CD14-positive monocyte (primary cell): ENCODE measurements around the gene ZNF467. TPM values are rescaled to one million over a fixed set of nuclear protein-coding genes. Genes with fewer than 3 reads are reported as not detected.

Source experiments
- DNase-seq, 3 donors: peaks; one replicate each; pipeline ENCODE4 v3.0.0-alpha.2; 2011 to 2022
- H2AFZ ChIP-seq: 2 replicates; pipeline ENCODE4 v1.6.0; 2012; ENCODE audit warnings: mild to moderate bottlenecking, low read depth, low read length, inconsistent platforms; ENCODE audit not compliant: insufficient read depth, poor library complexity, severe bottlenecking
- H3K27ac ChIP-seq, 2 donors: 1 replicate in 1 of 2; 2 replicates in 1 of 2; pipeline ENCODE4 v1.5.1; 2012 to 2013; ENCODE audit warnings: low read length in 2 of 2, control low read depth in 1 of 2, inconsistent platforms in 1 of 2, low read depth in 1 of 2, mild to moderate bottlenecking in 1 of 2
- H3K27me3 ChIP-seq, 2 donors: one replicate each; pipeline versions ENCODE4 v1.6.0 to v1.6.1; 2011 to 2013; ENCODE audit warnings: low read length in 2 of 2; ENCODE audit not compliant: control insufficient read depth in 2 of 2, insufficient read depth in 2 of 2
- H3K36me3 ChIP-seq, 2 donors: replicated peaks in 1 of 2; 1 replicate in 1 of 2; 2 replicates in 1 of 2; pipeline versions ENCODE4 v1.5.1 to v1.6.1; 2012 to 2013; ENCODE audit warnings: low read length in 2 of 2, control low read depth in 1 of 2, inconsistent platforms in 1 of 2, mild to moderate bottlenecking in 1 of 2; ENCODE audit not compliant: insufficient read depth in 2 of 2, control insufficient read depth in 1 of 2
- H3K4me1 ChIP-seq, 2 donors: 1 replicate in 1 of 2; 2 replicates in 1 of 2; pipeline versions ENCODE4 v1.5.1 to v1.6.1; 2012 to 2013; ENCODE audit warnings: low read length in 2 of 2, control low read depth in 1 of 2, inconsistent platforms in 1 of 2, mild to moderate bottlenecking in 1 of 2, moderate library complexity in 1 of 2; ENCODE audit not compliant: insufficient read depth in 2 of 2, control insufficient read depth in 1 of 2
- H3K4me2 ChIP-seq: replicated peaks from 2 replicates; pipeline ENCODE3; 2012; ENCODE audit warnings: low read length, moderate library complexity, mild to moderate bottlenecking; ENCODE audit not compliant: poor library complexity, severe bottlenecking; ENCODE audit errors: extremely low read depth
- H3K4me3 ChIP-seq, 3 experiments: fragments of 200-600 bp in 1 of 3; sonication (generic) in 1 of 3; replicated peaks in 1 of 3; 1 replicate in 2 of 3; 2 replicates in 1 of 3; pipeline ENCODE4 v1.5.1; 2011 to 2013; ENCODE audit warnings: low read length in 3 of 3, mild to moderate bottlenecking in 3 of 3, control low read depth in 2 of 3, low read depth in 2 of 3, inconsistent platforms in 1 of 3, moderate library complexity in 1 of 3
- H3K79me2 ChIP-seq: 2 replicates; pipeline ENCODE4 v1.6.0; 2012; ENCODE audit warnings: mild to moderate bottlenecking, control low read depth, inconsistent platforms, low read length, moderate library complexity; ENCODE audit not compliant: insufficient read depth
- H3K9ac ChIP-seq: 2 replicates; pipeline ENCODE4 v1.6.0; 2017; ENCODE audit warnings: low read length, mild to moderate bottlenecking; ENCODE audit not compliant: insufficient read depth, poor library complexity, severe bottlenecking
- H3K9me3 ChIP-seq, 2 donors: replicated peaks in 1 of 2; 1 replicate in 1 of 2; 2 replicates in 1 of 2; pipeline versions ENCODE4 v1.5.1 to v1.6.1; 2012 to 2013; ENCODE audit warnings: low read length in 2 of 2, control low read depth in 1 of 2; ENCODE audit not compliant: control insufficient read depth in 1 of 2, insufficient read depth in 1 of 2
- H4K20me1 ChIP-seq: 2 replicates; pipeline ENCODE4 v1.6.0; 2012; ENCODE audit warnings: mild to moderate bottlenecking, low read length, control low read depth, moderate library complexity; ENCODE audit not compliant: insufficient read depth
- H3K27ac Mint-ChIP-seq, 7 donors: one replicate each; pipeline ENCODE4 v1.8.0; 2020; ENCODE audit warnings: mild to moderate bottlenecking in 7 of 7, mixed read lengths in 7 of 7, moderate library complexity in 6 of 7, inconsistent platforms in 2 of 7
- H3K27me3 Mint-ChIP-seq, 3 donors: one replicate each; pipeline ENCODE4 v1.8.0; 2021 to 2022; ENCODE audit warnings: low read depth in 3 of 3, mild to moderate bottlenecking in 3 of 3, mixed read lengths in 3 of 3, moderate library complexity in 3 of 3, inconsistent platforms in 1 of 3
- H3K36me3 Mint-ChIP-seq, 2 donors: one replicate each; pipeline ENCODE4 v1.8.0; 2020; ENCODE audit warnings: mixed read lengths in 2 of 2, inconsistent platforms in 1 of 2, mild to moderate bottlenecking in 1 of 2
- H3K4me1 Mint-ChIP-seq: one replicate; pipeline ENCODE4 v1.8.0; 2020; ENCODE audit warnings: mild to moderate bottlenecking, mixed read lengths
- H3K4me3 Mint-ChIP-seq, 2 donors: one replicate each; pipeline ENCODE4 v1.8.0; 2020; ENCODE audit warnings: mild to moderate bottlenecking in 2 of 2, mixed read lengths in 2 of 2, moderate library complexity in 1 of 2
- H3K9me3 Mint-ChIP-seq, 7 donors: one replicate each; pipeline ENCODE4 v1.8.0; 2020 to 2022; ENCODE audit warnings: mixed read lengths in 7 of 7, mild to moderate bottlenecking in 6 of 7, moderate library complexity in 6 of 7, inconsistent platforms in 2 of 7
- WGBS: methylation state at CpG from one replicate; pipeline ENCODE4 v1.1.5; 2013; ENCODE audit warnings: missing lambda C conversion rate; ENCODE audit not compliant: insufficient coverage; 5-methylcytosine and 5-hydroxymethylcytosine counted together
- intact Hi-C, 2 donors: fragments of 100-400 bp; cut with micrococcal nuclease; formaldehyde crosslinking; loops; one replicate each; pipeline versions ENCODE4 v1.15.0 to v1.15.1; 2023
- polyA plus RNA-seq, 3 donors: library from polyadenylated mRNA; depleted of rRNA in 1 of 3; unstranded in 2 of 3; stranded (reverse) in 1 of 3; fragments of 300-500 nt in 2 of 3; fragments of >200 nt in 1 of 3; fragmentation: Illumina TruSeq in 2 of 3; gene quantifications; 1 replicate in 2 of 3; 2 replicates in 1 of 3; pipeline ENCODE4 v1.2.3, GENCODE V29; 2012 to 2021
- TF ChIP-seq, protein P1 (sequence below): fragments of 200-600 bp; IDR thresholded peaks from one replicate; pipeline ENCODE4 v1.8.0; 2022; ENCODE audit warnings: antibody characterized with exemption, mild to moderate bottlenecking

Gene ZNF467
- polyA plus RNA-seq, 3 donors = 43.4 to 100 (median 52.8) TPM

DNA sequence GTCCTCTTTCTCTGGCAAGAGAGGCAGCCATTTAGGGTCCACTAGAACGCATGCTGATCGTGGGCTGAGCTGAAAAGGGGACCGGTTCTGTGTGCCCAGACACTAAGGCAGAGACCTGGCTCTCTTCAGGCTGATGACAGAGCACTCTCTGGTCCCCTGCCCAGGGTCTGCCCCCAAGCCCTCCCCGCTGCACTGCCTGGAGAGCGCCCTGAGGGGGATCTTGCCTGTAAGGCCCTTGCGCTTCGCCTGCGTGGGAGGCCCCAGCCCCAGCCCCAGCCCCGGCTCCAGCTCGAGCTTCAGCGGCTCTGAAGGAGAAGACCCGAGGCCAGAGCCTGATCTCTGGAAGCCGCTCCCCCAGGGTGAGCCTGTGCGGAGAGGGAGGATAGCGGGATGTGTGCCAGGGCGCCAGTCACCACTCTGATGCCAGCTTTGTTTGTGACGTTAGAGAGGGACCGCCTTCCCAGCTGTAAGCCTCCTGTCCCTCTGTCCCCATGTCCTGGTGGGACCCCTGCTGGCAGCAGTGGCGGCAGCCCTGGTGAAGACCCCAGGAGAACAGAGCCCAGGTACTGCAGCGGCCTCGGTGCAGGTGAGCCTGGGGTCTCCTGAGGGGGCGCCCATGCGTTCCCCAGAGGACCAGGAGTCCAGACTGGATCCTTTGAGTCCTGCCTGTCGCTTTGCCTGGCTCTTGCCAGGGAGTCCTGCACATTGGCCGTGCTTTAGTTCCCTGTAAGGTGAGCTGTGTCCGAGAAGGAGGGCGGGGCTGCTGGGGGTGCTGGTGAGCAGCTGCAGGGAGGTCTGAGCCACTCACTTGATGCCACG is 43.2 kb downstream of the ZNF467 start:
- H3K36me3 ChIP-seq = peaks cover 3 to 12% of the 10 kb centered on the region in 2 donors
- Mint-ChIP-seq H3K9me3 (no peaks in the 10 kb centered on the region), H3K27me3 (peaks cover 0 to 4% (median 0%) of the 10 kb centered on the region in 3 donors), H3K36me3 (peaks cover 13 to 24% of the 10 kb centered on the region in 2 donors), H3K4me1 (peaks cover 14% of the 10 kb centered on the region), H3K27ac (no peak overlapping the region), H3K4me3 (no peak overlapping the region)
- H2AFZ ChIP-seq = no peak overlapping the region
- 95% methylated on average over 27 of the region's 28 CpGs for WGBS
- no peaks in the 10 kb centered on the region for H4K20me1 ChIP-seq
- no peaks in the 10 kb centered on the region for H3K27me3 ChIP-seq
- no peak overlapping the region for H3K27ac ChIP-seq
- TF ChIP-seq, protein P1, sequence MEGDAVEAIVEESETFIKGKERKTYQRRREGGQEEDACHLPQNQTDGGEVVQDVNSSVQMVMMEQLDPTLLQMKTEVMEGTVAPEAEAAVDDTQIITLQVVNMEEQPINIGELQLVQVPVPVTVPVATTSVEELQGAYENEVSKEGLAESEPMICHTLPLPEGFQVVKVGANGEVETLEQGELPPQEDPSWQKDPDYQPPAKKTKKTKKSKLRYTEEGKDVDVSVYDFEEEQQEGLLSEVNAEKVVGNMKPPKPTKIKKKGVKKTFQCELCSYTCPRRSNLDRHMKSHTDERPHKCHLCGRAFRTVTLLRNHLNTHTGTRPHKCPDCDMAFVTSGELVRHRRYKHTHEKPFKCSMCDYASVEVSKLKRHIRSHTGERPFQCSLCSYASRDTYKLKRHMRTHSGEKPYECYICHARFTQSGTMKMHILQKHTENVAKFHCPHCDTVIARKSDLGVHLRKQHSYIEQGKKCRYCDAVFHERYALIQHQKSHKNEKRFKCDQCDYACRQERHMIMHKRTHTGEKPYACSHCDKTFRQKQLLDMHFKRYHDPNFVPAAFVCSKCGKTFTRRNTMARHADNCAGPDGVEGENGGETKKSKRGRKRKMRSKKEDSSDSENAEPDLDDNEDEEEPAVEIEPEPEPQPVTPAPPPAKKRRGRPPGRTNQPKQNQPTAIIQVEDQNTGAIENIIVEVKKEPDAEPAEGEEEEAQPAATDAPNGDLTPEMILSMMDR = no peak
- no peak overlapping the region for H3K4me3 ChIP-seq
- no peak for DNase-seq
- peaks cover 8% of the 10 kb centered on the region in 2 donors for H3K4me1 ChIP-seq
- H3K9ac ChIP-seq = no peak overlapping the region
- H3K79me2 ChIP-seq = no peaks in the 10 kb centered on the region
- no peaks in the 10 kb centered on the region for H3K9me3 ChIP-seq
- intact Hi-C loops = no loop called here
- H3K4me2 ChIP-seq = no peak overlapping the region

DNA sequence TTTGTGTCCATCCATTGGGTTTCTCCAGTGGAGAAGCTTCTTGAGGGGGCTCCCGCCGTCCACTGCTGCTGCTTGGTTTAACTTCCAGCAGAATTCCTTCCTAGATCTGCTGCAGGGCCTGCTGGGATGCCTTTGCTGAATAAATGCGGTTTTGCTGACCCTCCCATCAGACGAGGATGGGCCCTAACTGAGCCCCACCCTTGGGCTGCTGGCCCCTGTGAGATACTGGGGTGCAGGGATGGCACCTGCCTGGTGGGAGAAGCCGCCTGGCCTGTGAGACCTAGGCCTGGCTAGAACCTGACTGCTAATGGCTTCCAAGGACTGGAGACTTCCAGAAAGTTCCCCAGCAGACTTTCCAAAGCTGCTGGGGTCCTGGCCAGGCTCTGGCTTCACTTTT is 43.8 kb downstream of the ZNF467 start:
- H3K27ac Mint-ChIP-seq = no peak overlapping the region
- peaks cover 14% of the 10 kb centered on the region in 2 donors for H3K4me1 ChIP-seq
- no peak overlapping the region for H3K4me2 ChIP-seq
- TF ChIP-seq, protein P1 = no peak
- peaks cover 13 to 24% of the 10 kb centered on the region in 2 donors for H3K36me3 Mint-ChIP-seq
- H2AFZ ChIP-seq = no peak overlapping the region
- no peak overlapping the region for H3K4me3 ChIP-seq
- H3K79me2 ChIP-seq = no peaks in the 10 kb centered on the region
- peaks cover 18% of the 10 kb centered on the region for H3K4me1 Mint-ChIP-seq
- no peaks in the 10 kb centered on the region for H3K9me3 ChIP-seq
- peaks cover 3 to 12% of the 10 kb centered on the region in 2 donors for H3K36me3 ChIP-seq
- no peak for DNase-seq
- H3K9me3 Mint-ChIP-seq = no peaks in the 10 kb centered on the region
- intact Hi-C loops = no loop called here
- WGBS = 95% methylated on average over 5 of the region's 5 CpGs
- H3K4me3 Mint-ChIP-seq = no peak overlapping the region
- no peaks in the 10 kb centered on the region for H3K27me3 ChIP-seq
- no peaks in the 10 kb centered on the region for H4K20me1 ChIP-seq
- peaks cover 0 to 4% (median 0%) of the 10 kb centered on the region in 3 donors for H3K27me3 Mint-ChIP-seq
- H3K9ac ChIP-seq = no peak overlapping the region
- no peak overlapping the region for H3K27ac ChIP-seq
